A549 (cell line): ENCODE data around the gene MAP4K4. TPM values are rescaled to one million over a fixed set of nuclear protein-coding genes. Genes with fewer than 3 reads are reported as not detected.

Source experiments
- ATAC-seq, 2 experiments: fragments of 200-7000 bp in 1 of 2; fragments of >200 bp in 1 of 2; cut with Nextera tagmentation in 1 of 2; cut with Tn5 transposase in 1 of 2; 3 replicates each; pipeline versions ENCODE4 v1.8.0 to v1.9.1; 2018 to 2020; ENCODE audit warnings: mild to moderate bottlenecking in 1 of 2, moderate library complexity in 1 of 2
- CTCF ChIA-PET: fragments of 300-600 bp; sonication (Branson Sonifier 250); formaldehyde crosslinking; extraction: SDS; loops from one replicate; lab custom pipeline; 2021; ENCODE audit warnings: antibody characterized with exemption, inconsistent platforms; lab: Yijun Ruan, JAX
- POLR2A ChIA-PET: fragments of 350-600 bp; formaldehyde crosslinking; extraction: SDS; loops from one replicate; lab custom pipeline; 2021; ENCODE audit warnings: antibody characterized with exemption, inconsistent platforms; lab: Yijun Ruan, JAX
- DNase-seq, 2 experiments: peaks; one replicate each; pipeline versions ENCODE4 v3.0.0 to v3.0.0-alpha.2; 2011 to 2016; ENCODE audit warnings: low read depth in 1 of 2, low spot score in 1 of 2
- FAIRE-seq: peaks from 2 replicates; lab custom pipeline; 2011; peaks lifted over from hg19 to GRCh38; lab: Jason Lieb, UNC
- H3K27ac ChIP-seq, 2 experiments: fragments of >200 bp; sonication (Bioruptor Twin); formaldehyde crosslinking; 3 replicates each; pipeline ENCODE4 v1.5.1; 2016 to 2017
- H3K4me1 ChIP-seq: fragments of >200 bp; sonication (Bioruptor Twin); formaldehyde crosslinking; 3 replicates; pipeline ENCODE4 v1.6.1; 2016
- H3K4me2 ChIP-seq: fragments of >200 bp; sonication (Bioruptor Twin); formaldehyde crosslinking; 3 replicates; pipeline ENCODE4 v1.6.1; 2016
- H3K4me3 ChIP-seq: fragments of >200 bp; sonication (Bioruptor Twin); formaldehyde crosslinking; 3 replicates; pipeline ENCODE4 v1.5.1; 2016
- H3K9me3 ChIP-seq: fragments of >200 bp; sonication (Bioruptor Twin); formaldehyde crosslinking; 3 replicates; pipeline ENCODE4 v1.6.1; 2016
- BCL3 ChIP-seq: fragments of >200 bp; sonication (Bioruptor Twin); formaldehyde crosslinking; IDR thresholded peaks from 3 replicates; pipeline ENCODE4 v1.6.1; 2016
- CBX8 ChIP-seq: fragments of 200-600 bp; sonication (generic); IDR thresholded peaks from 2 replicates; pipeline ENCODE4 v1.6.1; 2016
- CEBPB ChIP-seq, 2 experiments: fragments of >200 bp in 1 of 2; sonication (Bioruptor Twin) in 1 of 2; formaldehyde crosslinking in 1 of 2; IDR thresholded peaks; 2 replicates each; pipeline ENCODE4 v1.6.1; 2012 to 2016
- CHD4 ChIP-seq: fragments of 200-600 bp; sonication (generic); IDR thresholded peaks from 2 replicates; pipeline ENCODE4 v1.6.1; 2016; ENCODE audit warnings: antibody characterized with exemption, mild to moderate bottlenecking, borderline replicate concordance
- CTCF ChIP-seq: fragments of >200 bp; sonication (Bioruptor Twin); formaldehyde crosslinking; IDR thresholded peaks from 3 replicates; pipeline ENCODE4 v1.5.1; 2016
- EHF ChIP-seq: fragments of 250-450 bp; sonication (Bioruptor Pico); IDR thresholded peaks from 2 replicates; pipeline ENCODE4 v1.5.0; 2020; ENCODE audit warnings: mild to moderate bottlenecking
- ELK1 ChIP-seq: fragments of 150-350 bp; IDR thresholded peaks from 2 replicates; pipeline ENCODE4 v1.6.1; 2014; ENCODE audit warnings: low read depth, mild to moderate bottlenecking, low read length
- EP300 ChIP-seq, 2 experiments: fragments of >200 bp; sonication (Bioruptor Twin); formaldehyde crosslinking; IDR thresholded peaks; 2 replicates in 1 of 2; 3 replicates in 1 of 2; pipeline ENCODE4 v1.6.1; 2016 to 2017
- FOXS1 ChIP-seq: fragments of 250-450 bp; sonication (Bioruptor Pico); IDR thresholded peaks from 2 replicates; pipeline ENCODE4 v1.5.0; 2020; ENCODE audit warnings: mild to moderate bottlenecking, moderate library complexity
- HES2 ChIP-seq: fragments of >200 bp; sonication (Bioruptor Twin); formaldehyde crosslinking; IDR thresholded peaks from 2 replicates; pipeline ENCODE4 v1.6.1; 2016
- HEYL ChIP-seq: fragments of 250-450 bp; sonication (Bioruptor Pico); IDR thresholded peaks from 2 replicates; pipeline ENCODE4 v1.8.0; 2021; ENCODE audit warnings: mild to moderate bottlenecking, moderate library complexity
- HOXA7 ChIP-seq: fragments of 250-450 bp; sonication (Bioruptor Pico); IDR thresholded peaks from 2 replicates; pipeline ENCODE4 v1.5.0; 2020; ENCODE audit warnings: mild to moderate bottlenecking, moderate library complexity
- HOXB13 ChIP-seq: fragments of 250-450 bp; sonication (Bioruptor Pico); IDR thresholded peaks from 2 replicates; pipeline ENCODE4 v1.5.0; 2020; ENCODE audit warnings: low read depth, mild to moderate bottlenecking, moderate library complexity
- JUN ChIP-seq, 2 experiments: fragments of >200 bp; sonication (Bioruptor Twin); formaldehyde crosslinking; IDR thresholded peaks; 2 replicates in 1 of 2; 3 replicates in 1 of 2; pipeline ENCODE4 v1.6.1; 2016 to 2017
- MAFK ChIP-seq: fragments of 450-650 bp; IDR thresholded peaks from 2 replicates; pipeline ENCODE4 v1.6.1; 2014; ENCODE audit not compliant: partially characterized antibody
- MAZ ChIP-seq: fragments of 150-350 bp; IDR thresholded peaks from 2 replicates; pipeline ENCODE4 v1.6.1; 2014; ENCODE audit warnings: antibody characterized with exemption, low read depth, low read length, borderline replicate concordance
- MYC ChIP-seq: IDR thresholded peaks from 2 replicates; pipeline ENCODE4 v1.6.1; 2012; ENCODE audit warnings: mild to moderate bottlenecking, inconsistent platforms, low read length, improper control_type of control experiment, borderline replicate concordance
- NFE2L2 ChIP-seq: fragments of 150-350 bp; conservative IDR thresholded peaks from 2 replicates; pipeline ENCODE4 v1.6.1; 2014; ENCODE audit warnings: low read length
- NPAS2 ChIP-seq: fragments of 250-450 bp; sonication (Bioruptor Pico); IDR thresholded peaks from 2 replicates; pipeline ENCODE4 v1.8.0; 2022; ENCODE audit warnings: mild to moderate bottlenecking, moderate library complexity, borderline replicate concordance
- NR3C1 ChIP-seq: fragments of >200 bp; sonication (Bioruptor Twin); formaldehyde crosslinking; IDR thresholded peaks from 3 replicates; pipeline ENCODE4 v1.6.1; 2017
- PBX3 ChIP-seq: IDR thresholded peaks from 2 replicates; pipeline ENCODE4 v1.6.1; 2012
- POLR2A ChIP-seq: IDR thresholded peaks from 2 replicates; pipeline ENCODE4 v1.6.1; 2012; ENCODE audit warnings: mild to moderate bottlenecking, low read length
- RNF2 ChIP-seq: fragments of 200-600 bp; sonication (generic); IDR thresholded peaks from 2 replicates; pipeline ENCODE4 v1.6.1; 2016; ENCODE audit warnings: low read depth, mild to moderate bottlenecking, antibody characterized with exemption, moderate library complexity, borderline replicate concordance
- TP53 ChIP-seq: fragments of 250-450 bp; sonication (Bioruptor Pico); IDR thresholded peaks from 2 replicates; pipeline ENCODE4 v1.5.0; 2021; ENCODE audit warnings: mild to moderate bottlenecking, moderate library complexity
- USF2 ChIP-seq: fragments of 450-650 bp; IDR thresholded peaks from 2 replicates; pipeline ENCODE4 v1.6.1; 2014; ENCODE audit warnings: antibody characterized with exemption
- ZNF302 ChIP-seq: fragments of 250-450 bp; sonication (Bioruptor Pico); IDR thresholded peaks from 2 replicates; pipeline ENCODE4 v1.9.0; 2021; ENCODE audit warnings: inconsistent platforms, mild to moderate bottlenecking, moderate library complexity
- WGBS: methylation state at CpG from one replicate; pipeline ENCODE4 v1.1.6; 2017; ENCODE audit errors: missing lambda C conversion rate; 5-methylcytosine and 5-hydroxymethylcytosine counted together
- polyA plus RNA-seq, 4 experiments: library from polyadenylated mRNA; depleted of rRNA in 3 of 4; stranded (reverse); fragments of >200 nt; fragmentation: RNase III in 1 of 4; extraction: RNeasy Plus Mini Kit Qiagen cat#74134 plus additional on column Dnase treatment in 1 of 4; gene quantifications; 2 replicates in 3 of 4; 3 replicates in 1 of 4; pipeline ENCODE4 v1.2.3, GENCODE V29; 2011 to 2017

The MAP4K4 gene
- polyA plus RNA-seq, 2 of the 4 experiments (the other 2 are of a cell fraction): 61.9 to 82.2 TPM

GRCh38 chr2:101658387-101658786, 39.1 kb upstream of the MAP4K4 start:
- Histone ChIP-seq H3K27ac (no peak overlapping the region), H3K4me1 (no peaks in the 10 kb centered on the region), H3K9me3 (no peaks in the 10 kb centered on the region), H3K4me3 (no peak overlapping the region), H3K4me2 (no peak overlapping the region)
- ChIA-PET POLR2A (no interaction called here), CTCF (no interaction called here)
- no peak for DNase-seq
- no peak for TF ChIP-seq RNF2
- TF ChIP-seq CBX8: no peak
- no peak for TF ChIP-seq BCL3
- TF ChIP-seq HOXB13: no peak
- no peak for TF ChIP-seq MAFK
- no peak for FAIRE-seq
- no peak for ATAC-seq

GRCh38 chr2:101665312-101665711, 32.2 kb upstream of the MAP4K4 start:
- H3K4me3 ChIP-seq: no peak overlapping the region
- no peaks in the 10 kb centered on the region for H3K4me1 ChIP-seq
- FAIRE-seq (no peak), DNase-seq (no peak), ATAC-seq (no peak)
- no peak overlapping the region for H3K27ac ChIP-seq
- H3K4me2 ChIP-seq: no peak overlapping the region
- ChIA-PET POLR2A (no interaction called here), CTCF (interaction anchor here (0.5 kb wide), 1 partner anchor 165 kb away, joined by 3 read pairs; no protein-coding TSS in a partner anchor)
- 84% methylated on average over 10 of the region's 10 CpGs for WGBS
- H3K9me3 ChIP-seq: no peaks in the 10 kb centered on the region
- TF ChIP-seq HOXA7 (no peak), ELK1 (no peak), POLR2A (no peak), CEBPB (IDR thresholded peaks at IDR 0.05) (no peak), RNF2 (no peak), CHD4 (no peak)
- TF ChIP-seq, all 56 proteins: peak for 0

- no peak for ATAC-seq
- 75% methylated on average over 1 of the region's 1 CpG for WGBS
These were observed 29.7 kb upstream of the MAP4K4 start for GRCh38 chr2:101667823-101668222.

More at GRCh38 chr2:101667823-101668222, 29.7 kb upstream of the MAP4K4 start:
- H3K27ac ChIP-seq: no peak overlapping the region
- peaks cover 10% of the 10 kb centered on the region; the same call in 2 of the 3 replicates for H3K9me3 ChIP-seq
- no peak overlapping the region for H3K4me2 ChIP-seq
- no peak for FAIRE-seq
- no peak for DNase-seq
- no peak overlapping the region for H3K4me3 ChIP-seq
- TF ChIP-seq MAZ: no peak
- no peak for TF ChIP-seq NR3C1
- TF ChIP-seq TP53 (CRISPR knock-in tag): no peak
- no peak for TF ChIP-seq HES2
- no peak for TF ChIP-seq FOXS1
- no peak for TF ChIP-seq ZNF302 (CRISPR knock-in tag)
- TF ChIP-seq EP300 (IDR thresholded peaks at IDR 0.05): no peak
- TF ChIP-seq JUN (IDR thresholded peaks at IDR 0.05): no peak
- TF ChIP-seq USF2: no peak
- TF ChIP-seq HEYL (CRISPR knock-in tag): no peak
- TF ChIP-seq PBX3: no peak
- TF ChIP-seq RNF2: no peak
- no peak for TF ChIP-seq NFE2L2
- TF ChIP-seq MYC: no peak
- no peak for TF ChIP-seq NPAS2 (CRISPR knock-in tag)
- no peak for TF ChIP-seq EHF
- TF ChIP-seq CTCF: no peak
- no peaks in the 10 kb centered on the region for H3K4me1 ChIP-seq
- ChIA-PET POLR2A (no interaction called here), CTCF (interaction anchor here (0.8 to 1.4 kb wide), 2 partner anchors 43 to 148 kb away, joined by 3 read pairs; no protein-coding TSS in a partner anchor)
